NCI-H82 treated with DMSO at 0.1 percent for 48 hours (cell line): ENCODE results near the gene ART1.

Experiments used
- DNase-seq: peaks from one replicate; lab custom pipeline; 2025; ENCODE audit not compliant: unreplicated experiment; lab: John Stamatoyannopoulos, UW

ART1 gene

DNA sequence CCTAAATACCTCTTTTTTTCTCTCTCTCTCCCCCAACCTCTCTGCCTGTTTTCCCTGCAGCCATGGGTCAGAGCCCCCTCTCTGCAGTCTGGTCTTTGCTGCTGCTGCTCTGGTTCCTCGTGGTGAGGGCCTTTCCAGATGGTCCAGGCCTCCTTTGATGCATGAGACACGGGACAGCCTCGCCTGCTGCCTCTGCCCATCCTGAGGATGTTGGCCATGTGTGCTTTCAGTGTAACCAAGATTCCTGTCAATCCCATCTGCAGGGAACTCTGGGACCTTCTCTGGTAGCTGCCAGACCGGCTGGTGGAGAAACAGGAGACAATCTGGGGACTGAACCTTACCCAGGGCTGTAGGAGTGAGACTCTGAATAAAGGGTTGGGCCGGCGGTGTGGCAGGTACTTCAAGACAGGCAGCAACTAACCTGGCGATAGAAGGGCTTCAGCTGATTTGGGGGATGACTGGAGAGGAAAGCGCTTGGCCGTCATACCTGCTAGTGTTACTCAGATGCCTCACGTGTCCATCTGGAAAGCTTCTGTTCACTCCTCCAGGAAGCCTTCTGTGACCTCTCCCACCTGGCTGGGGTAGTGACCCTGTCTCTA, 19.2 kb downstream of the ART1 start:
- DNase-seq: no peak

- DNase-seq: no peak
These were observed 20.6 kb downstream of the ART1 start for GRCh38 chr11:3665336-3666022.

- no peak for DNase-seq
These were observed 21.1 kb downstream of the ART1 start for GRCh38 chr11:3666023-3666530.

GRCh38 chr11:3667149-3668035, 22.5 kb downstream of the ART1 start:
- DNase-seq: no peak

DNA sequence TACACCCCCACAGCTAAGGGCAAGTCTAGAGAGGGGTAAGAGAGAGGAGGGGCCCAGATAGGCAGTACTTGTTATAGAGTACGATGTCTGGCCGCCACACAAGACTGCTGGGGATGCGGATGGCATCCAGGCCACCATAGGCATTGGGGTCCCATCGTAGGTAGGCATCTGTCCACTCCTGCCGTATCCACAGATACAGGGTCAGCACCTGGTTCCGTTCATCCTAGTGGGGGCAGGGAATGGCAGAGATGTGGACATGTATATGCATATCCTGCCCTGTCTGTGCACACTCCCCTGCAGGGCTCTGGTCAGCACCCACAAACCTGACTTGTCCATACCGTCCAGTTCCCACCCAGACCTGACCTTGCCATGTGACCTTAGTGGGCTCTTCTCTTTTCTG, 24.2 kb downstream of the ART1 start:
- no peak for DNase-seq

- no peak for DNase-seq
These were observed 24.8 kb downstream of the ART1 start for GRCh38 chr11:3669742-3670183.

- DNase-seq: no peak
These were observed 26.7 kb downstream of the ART1 start, which contains the start of gene CHRNA10 for GRCh38 chr11:3671334-3672254. TSS of gene CHRNA10 (minus strand) at chr11:3671384. CDS start at chr11:3671312, 72 bp downstream.

DNA sequence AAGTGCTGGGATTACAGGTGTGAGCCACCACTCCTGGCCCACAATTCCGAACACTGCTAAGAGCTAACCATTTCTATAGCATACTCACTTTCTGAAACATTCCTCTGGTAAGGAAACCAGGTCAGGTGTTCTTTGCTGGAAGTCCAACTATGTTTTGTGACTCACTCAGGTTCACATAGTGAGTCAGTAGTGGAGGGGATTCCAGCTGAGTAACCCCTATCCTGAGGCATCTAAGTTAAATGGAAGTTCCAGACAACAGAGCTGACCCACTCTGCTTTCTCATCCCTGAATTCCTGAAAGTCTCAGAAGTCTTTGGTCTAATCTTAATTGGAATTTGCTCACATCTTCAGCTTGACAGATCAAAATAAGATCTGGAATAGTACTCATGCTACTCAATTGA, 29.3 kb downstream of the ART1 start:
- DNase-seq: no peak

DNA sequence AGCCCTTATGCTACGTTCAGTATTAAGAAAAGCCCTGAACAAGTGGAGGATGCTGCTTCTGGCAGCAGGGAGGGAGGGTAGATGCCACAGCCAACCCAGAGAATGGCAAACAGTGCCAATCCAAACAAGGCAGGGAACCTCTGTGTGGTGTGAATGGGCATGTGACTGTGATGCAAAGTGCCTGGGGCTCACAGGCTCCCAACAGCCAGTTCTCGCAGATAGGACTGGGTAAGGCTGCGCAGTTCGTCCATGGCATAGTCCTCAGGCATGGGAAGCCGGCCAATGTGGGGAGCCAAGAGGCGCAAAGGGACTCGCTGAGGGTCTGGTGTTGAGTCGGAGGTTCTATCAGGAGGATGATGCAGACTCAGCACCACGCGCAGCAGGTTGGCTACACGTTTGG, 31.0 kb downstream of the ART1 start:
- DNase-seq: no peak

GRCh38 chr11:3679077-3679476, 34.1 kb downstream of the ART1 start:
- no peak for DNase-seq

DNA sequence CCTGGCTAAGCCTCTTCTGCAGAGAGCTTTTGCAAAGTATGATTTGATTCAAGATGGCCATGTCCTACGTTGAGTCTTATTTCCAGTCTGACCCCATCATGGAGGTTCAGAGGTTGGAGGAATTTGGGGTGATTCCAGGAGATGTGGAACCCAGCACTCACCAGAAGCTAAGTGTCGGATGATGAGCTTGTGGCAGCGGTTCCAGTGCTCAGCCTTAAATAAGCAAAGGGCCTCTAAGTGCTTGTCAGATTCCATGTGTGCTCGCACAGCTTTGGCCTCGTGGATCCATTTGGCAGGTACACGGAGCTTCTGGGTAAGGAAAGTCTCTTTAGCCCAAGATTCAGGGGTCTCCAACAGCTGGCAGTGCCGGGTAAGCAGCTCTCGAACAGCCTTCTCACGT, 38.1 kb downstream of the ART1 start:
- DNase-seq: no peak

GRCh38 chr11:3684129-3684818, 39.3 kb downstream of the ART1 start:
- no peak for DNase-seq

- DNase-seq: no peak
These were observed 39.9 kb downstream of the ART1 start for GRCh38 chr11:3684819-3685172.

GRCh38 chr11:3685923-3686322, 41.0 kb downstream of the ART1 start:
- DNase-seq: no peak

- DNase-seq: no peak
These were observed 41.8 kb downstream of the ART1 start for GRCh38 chr11:3686751-3687150.

DNA sequence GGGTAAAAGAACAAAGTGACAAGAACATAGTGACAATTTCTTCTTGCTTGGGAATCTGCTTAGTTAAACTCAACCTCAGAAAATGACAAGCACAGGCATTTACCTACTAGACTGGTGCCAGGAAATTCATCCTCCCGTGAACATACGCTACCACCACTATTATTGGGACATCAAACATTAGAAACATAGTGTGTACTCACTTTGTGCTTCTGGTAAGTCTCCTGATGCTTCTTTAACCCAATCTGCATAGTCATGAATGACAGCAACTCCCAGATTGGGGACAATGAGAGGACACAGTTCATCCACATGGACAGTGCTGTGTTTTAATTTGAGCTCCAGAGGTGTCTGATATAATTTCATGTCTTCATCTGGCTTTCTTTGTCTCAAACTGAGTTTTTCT, 55.5 kb downstream of the ART1 start:
- DNase-seq: no peak

DNA sequence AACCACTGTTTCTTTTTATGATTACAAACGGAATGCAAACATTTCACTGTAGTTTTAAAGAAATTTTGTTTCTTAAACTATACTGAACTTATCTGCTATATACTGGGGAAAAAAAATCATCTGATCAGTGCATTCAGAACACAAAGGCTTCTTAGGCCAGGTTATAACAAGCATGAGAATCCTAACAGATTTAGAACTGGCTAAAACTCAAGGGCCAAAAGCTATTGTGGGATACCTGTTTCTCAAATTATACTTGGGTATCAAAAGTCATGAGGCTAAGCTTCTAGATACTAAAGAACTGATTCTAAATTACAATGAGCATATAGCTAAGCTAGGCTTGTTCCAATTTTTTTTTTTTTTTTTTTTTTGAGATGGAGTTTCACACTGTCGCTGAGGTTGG, 56.0 kb downstream of the ART1 start:
- DNase-seq: no peak

DNA sequence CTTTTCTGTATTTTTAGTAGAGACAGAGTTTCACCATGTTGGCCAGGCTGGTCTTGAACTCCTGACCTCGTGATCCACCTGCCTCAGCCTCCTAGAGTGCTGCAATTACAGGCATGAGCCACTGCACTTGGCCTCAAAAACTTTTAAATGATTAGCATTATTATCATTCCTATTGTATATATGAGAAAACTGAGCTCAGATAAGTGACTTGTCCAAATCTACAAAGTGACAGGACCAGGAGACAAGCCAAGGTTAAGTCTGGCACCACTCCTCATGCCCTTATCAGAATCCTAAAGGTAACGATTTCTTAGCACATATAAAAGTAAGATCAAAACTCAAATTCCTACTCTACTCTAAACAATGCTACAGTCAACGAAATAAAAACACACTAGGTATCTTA, 58.5 kb downstream of the ART1 start:
- no peak for DNase-seq

GRCh38 chr11:3707176-3707575, 62.2 kb downstream of the ART1 start:
- DNase-seq: no peak

GRCh38 chr11:3709977-3710376, 65.0 kb downstream of the ART1 start:
- DNase-seq: no peak
